GM23338 (cell line): ENCODE results near the gene SYNPO2L. TPM values are rescaled to one million over a fixed set of nuclear protein-coding genes. Genes with fewer than 3 reads are reported as not detected.

Experiments
- ATAC-seq: fragments of 200-7000 bp; cut with Tn5 transposase; 3 replicates; pipeline ENCODE4 v1.9.1; 2020
- DNase-seq: peaks from one replicate; pipeline ENCODE4 v3.0.0-alpha.2; 2015; ENCODE audit warnings: low spot score
- H2AFZ ChIP-seq: fragments of 200-600 bp; sonication (generic); 2 replicates; pipeline ENCODE4 v1.8.0; 2016; ENCODE audit warnings: antibody characterized with exemption, mild to moderate bottlenecking, moderate library complexity
- H3F3A ChIP-seq: fragments of 200-600 bp; sonication (generic); replicated peaks from 2 replicates; pipeline ENCODE4 v1.8.0; 2017; ENCODE audit warnings: antibody characterized with exemption, mixed run types, low read depth
- H3K27ac ChIP-seq: fragments of 200-600 bp; sonication (generic); 2 replicates; pipeline ENCODE4 v1.6.1; 2016; ENCODE audit warnings: low read depth
- H3K27me3 ChIP-seq: fragments of 200-600 bp; sonication (generic); 2 replicates; pipeline ENCODE4 v1.8.0; 2016; ENCODE audit warnings: mild to moderate bottlenecking, mixed run types, moderate library complexity; ENCODE audit not compliant: insufficient read depth
- H3K36me3 ChIP-seq: fragments of 200-600 bp; sonication (generic); 2 replicates; pipeline ENCODE4 v1.8.0; 2016; ENCODE audit warnings: mild to moderate bottlenecking; ENCODE audit not compliant: insufficient read depth
- H3K4me1 ChIP-seq: fragments of 200-600 bp; sonication (generic); 2 replicates; pipeline ENCODE4 v1.8.0; 2016; ENCODE audit warnings: mild to moderate bottlenecking, moderate library complexity; ENCODE audit not compliant: insufficient read depth
- H3K4me2 ChIP-seq: fragments of 200-600 bp; sonication (generic); 2 replicates; pipeline ENCODE4 v1.7.1; 2017; ENCODE audit warnings: mixed run types
- H3K4me3 ChIP-seq: fragments of 200-600 bp; sonication (generic); 2 replicates; pipeline ENCODE4 v1.6.1; 2016; ENCODE audit warnings: mixed run types
- H3K79me2 ChIP-seq: fragments of 200-600 bp; sonication (generic); replicated peaks from 2 replicates; pipeline ENCODE4 v1.8.0; 2017; ENCODE audit warnings: mild to moderate bottlenecking; ENCODE audit not compliant: insufficient read depth
- H3K9me2 ChIP-seq: fragments of 200-600 bp; sonication (generic); 2 replicates; pipeline ENCODE4 v1.8.0; 2017; ENCODE audit not compliant: insufficient read depth
- H4K20me1 ChIP-seq: fragments of 200-600 bp; sonication (generic); replicated peaks from 2 replicates; pipeline ENCODE4 v1.8.0; 2017; ENCODE audit warnings: mild to moderate bottlenecking; ENCODE audit not compliant: insufficient read depth
- H3K27ac Mint-ChIP-seq: 2 replicates; pipeline ENCODE4 v1.8.0; 2020; ENCODE audit warnings: inconsistent platforms, mild to moderate bottlenecking, moderate library complexity, mixed read lengths
- H3K27me3 Mint-ChIP-seq: 3 replicates; pipeline ENCODE4 v1.8.0; 2022; ENCODE audit warnings: low read depth, mild to moderate bottlenecking, moderate library complexity, mixed read lengths, inconsistent platforms; ENCODE audit not compliant: insufficient read depth, poor library complexity
- H3K36me3 Mint-ChIP-seq: 3 replicates; pipeline ENCODE4 v1.8.0; 2021; ENCODE audit warnings: low read depth, mild to moderate bottlenecking, inconsistent platforms, moderate library complexity, mixed read lengths
- H3K4me1 Mint-ChIP-seq: 3 replicates; pipeline ENCODE4 v1.8.0; 2020; ENCODE audit warnings: mild to moderate bottlenecking, inconsistent platforms, mixed read lengths
- H3K4me3 Mint-ChIP-seq: 3 replicates; pipeline ENCODE4 v1.8.0; 2021; ENCODE audit warnings: moderate library complexity, mild to moderate bottlenecking, inconsistent platforms, mixed read lengths
- H3K9me3 Mint-ChIP-seq: 3 replicates; pipeline ENCODE4 v1.8.0; 2020; ENCODE audit warnings: moderate library complexity, mild to moderate bottlenecking, inconsistent platforms, mixed read lengths
- CREB1 ChIP-seq: fragments of 250-450 bp; sonication (Bioruptor Pico); IDR thresholded peaks from 2 replicates; pipeline ENCODE4 v1.5.0; 2020; ENCODE audit warnings: low read depth, mild to moderate bottlenecking, moderate library complexity
- CTCF ChIP-seq, 2 experiments: fragments of 200-600 bp in 1 of 2; sonication (generic) in 1 of 2; conservative IDR thresholded peaks; 2 replicates each; pipeline versions ENCODE4 v1.5.1 to v1.6.1; 2016 to 2017; ENCODE audit warnings: antibody characterized with exemption in 2 of 2, low read depth in 2 of 2, mild to moderate bottlenecking in 2 of 2, moderate library complexity in 1 of 2
- ETS1 ChIP-seq: IDR thresholded peaks from 2 replicates; pipeline ENCODE4 v1.6.1; 2016; ENCODE audit warnings: antibody characterized with exemption
- EZH2 ChIP-seq: fragments of 200-600 bp; sonication (generic); IDR thresholded peaks from one replicate; pipeline ENCODE4 v1.8.0; 2017; ENCODE audit warnings: antibody characterized with exemption, mild to moderate bottlenecking, low read depth; ENCODE audit not compliant: unreplicated experiment
- EZH2phosphoT487 ChIP-seq: fragments of 200-600 bp; sonication (generic); IDR thresholded peaks from one replicate; pipeline ENCODE4 v1.8.1; 2018; ENCODE audit warnings: antibody characterized with exemption; ENCODE audit not compliant: unreplicated experiment
- JUNB ChIP-seq: IDR thresholded peaks from one replicate; pipeline ENCODE4 v1.6.1; 2016; ENCODE audit warnings: antibody characterized with exemption; ENCODE audit not compliant: unreplicated experiment
- NANOG ChIP-seq: IDR thresholded peaks from 2 replicates; pipeline ENCODE4 v1.6.1; 2016; ENCODE audit warnings: antibody characterized with exemption, borderline replicate concordance
- POLR2AphosphoS5 ChIP-seq: IDR thresholded peaks from 2 replicates; pipeline ENCODE4 v1.6.1; 2016; ENCODE audit warnings: antibody characterized with exemption, low read depth
- REST ChIP-seq: IDR thresholded peaks from one replicate; pipeline ENCODE4 v1.6.1; 2018; ENCODE audit warnings: antibody characterized with exemption; ENCODE audit not compliant: unreplicated experiment
- STAT1 ChIP-seq: IDR thresholded peaks from one replicate; pipeline ENCODE4 v1.6.1; 2016; ENCODE audit warnings: antibody characterized with exemption; ENCODE audit not compliant: unreplicated experiment
- ZNF114 ChIP-seq: fragments of 250-450 bp; sonication (Bioruptor Pico); IDR thresholded peaks from 2 replicates; pipeline ENCODE4 v1.5.0; 2020; ENCODE audit warnings: mild to moderate bottlenecking, moderate library complexity
- ZNF331 ChIP-seq: fragments of 250-450 bp; sonication (Bioruptor Pico); IDR thresholded peaks from 2 replicates; pipeline ENCODE4 v1.5.0; 2020; ENCODE audit warnings: low read depth, mild to moderate bottlenecking, moderate library complexity
- ZNF462 ChIP-seq: fragments of 250-450 bp; sonication (Bioruptor Pico); IDR thresholded peaks from 2 replicates; pipeline ENCODE4 v1.5.0; 2020; ENCODE audit warnings: mild to moderate bottlenecking, moderate library complexity
- polyA plus RNA-seq: library from polyadenylated mRNA; unstranded; fragments of >200 nt; fragmentation: Nextera tagmentation; extraction: Ambion mirVana; gene quantifications from 2 replicates; pipeline ENCODE4 v1.2.1, GENCODE V29; 2016
- total RNA-seq: library from RNA; depleted of rRNA; stranded (reverse); fragments of >200 nt; shearing (Covaris generic); gene quantifications from 2 replicates; pipeline ENCODE4 v1.2.3, GENCODE V29; 2014

SYNPO2L gene
- total and polyA plus RNA-seq, 2 experiments from 2014 or later, result 0.57 TPM; not detected in 1

- Mint-ChIP-seq H3K4me1 (peaks cover 22% of the 10 kb centered on the region), H3K9me3 (no peaks in the 10 kb centered on the region), H3K27me3 (no peaks in the 10 kb centered on the region), H3K27ac (no peak overlapping the region), H3K36me3 (no peaks in the 10 kb centered on the region), H3K4me3 (no peak overlapping the region)
- H2AFZ ChIP-seq, result no peak overlapping the region
- H3K27me3 ChIP-seq, result no peaks in the 10 kb centered on the region
- no peak overlapping the region for H3K4me3 ChIP-seq
- ATAC-seq (no peak), DNase-seq (no peak)
- no peaks in the 10 kb centered on the region for H4K20me1 ChIP-seq
- H3K79me2 ChIP-seq, result no peaks in the 10 kb centered on the region
- peak overlapping the region; percentile 55 for H3K27ac ChIP-seq
- no peak overlapping the region for H3K4me2 ChIP-seq
- no peaks in the 10 kb centered on the region for H3K36me3 ChIP-seq
- peaks cover 5% of the 10 kb centered on the region; the same call in 1 of the 2 replicates for H3K4me1 ChIP-seq
- no peaks in the 10 kb centered on the region for H3K9me2 ChIP-seq
- no peak for TF ChIP-seq ZNF462 (CRISPR knock-in tag)
- TF ChIP-seq REST, result no peak
- TF ChIP-seq ZNF114, result no peak
- TF ChIP-seq CREB1 (CRISPR knock-in tag), result no peak
- TF ChIP-seq ETS1, result no peak
- TF ChIP-seq EZH2phosphoT487, result no peak
- TF ChIP-seq CTCF (conservative IDR thresholded peaks at IDR 0.05; ENCODE audit: low read depth in 2 of 2), result no peak
- TF ChIP-seq EZH2, result no peak
- TF ChIP-seq NANOG, result no peak
- TF ChIP-seq STAT1, result no peak
- TF ChIP-seq ZNF331, result no peak
- no peak for TF ChIP-seq JUNB
- TF ChIP-seq POLR2AphosphoS5, result no peak
- no peaks in the 10 kb centered on the region; the same call in 1 of the 2 replicates for H3F3A ChIP-seq
Observed at GRCh38 chr10:73597346-73597745, 58.5 kb downstream of the SYNPO2L start.
